Measurements from ENCODE around the gene PI4KA. TPM values are rescaled to one million over a fixed set of nuclear protein-coding genes. Genes with fewer than 3 reads are reported as not detected.
"Not testable (repeated sequence)": the region's sequence is repeated elsewhere in the genome, so short reads cannot be mapped to it uniquely, and the experiment has no call there.

Gene PI4KA
- total RNA-seq, 6 experiments from 2014 or later: 51.0 to 61.3 (median 57.2) TPM

GRCh38 chr22:20834206-20834605 lies 24.4 kb downstream of the PI4KA start:
- Mint-ChIP-seq H3K36me3 (ENCODE audit: low read depth) (peaks cover 27% of the 10 kb centered on the region), H3K27me3 (ENCODE audit: insufficient read depth) (no peaks in the 10 kb centered on the region), H3K4me1 (ENCODE audit: low read depth) (no peaks in the 10 kb centered on the region), H3K4me3 (no peak overlapping the region), H3K9me3 (no peaks in the 10 kb centered on the region), H3K27ac (no peak overlapping the region)
- TF ChIP-seq CTCF (IDR thresholded peaks at IDR 0.05): no peak
- DNase-seq: no peak

DNA sequence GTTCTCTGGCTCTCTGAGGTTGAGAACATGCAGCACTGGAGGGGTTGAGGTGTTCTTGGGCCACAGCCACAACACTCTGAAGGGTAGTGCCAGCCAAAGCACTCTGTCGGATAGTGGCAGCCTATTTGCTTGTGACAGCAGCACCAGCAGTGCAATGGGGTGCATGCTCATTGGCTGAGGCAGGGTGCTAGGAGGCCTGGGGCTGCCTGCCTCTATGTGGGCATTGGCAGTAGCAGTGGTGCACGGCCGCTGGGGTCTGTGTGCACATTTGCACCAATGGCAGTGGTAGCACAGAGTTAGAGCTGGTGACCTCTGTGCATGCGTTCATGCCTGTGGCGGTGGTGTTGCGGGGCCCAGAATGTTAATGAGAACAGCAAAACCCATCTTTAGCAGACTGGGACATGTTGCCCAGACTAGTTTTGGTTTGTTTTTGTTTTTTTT lies 25.4 kb downstream of the PI4KA start:
- Mint-ChIP-seq H3K36me3 (ENCODE audit: low read depth) (peaks cover 34% of the 10 kb centered on the region), H3K27ac (no peak overlapping the region), H3K4me1 (ENCODE audit: low read depth) (no peaks in the 10 kb centered on the region), H3K4me3 (no peak overlapping the region), H3K9me3 (no peaks in the 10 kb centered on the region), H3K27me3 (ENCODE audit: insufficient read depth) (no peaks in the 10 kb centered on the region)
- no peak for TF ChIP-seq CTCF (IDR thresholded peaks at IDR 0.05)
- DNase-seq: no peak

DNA sequence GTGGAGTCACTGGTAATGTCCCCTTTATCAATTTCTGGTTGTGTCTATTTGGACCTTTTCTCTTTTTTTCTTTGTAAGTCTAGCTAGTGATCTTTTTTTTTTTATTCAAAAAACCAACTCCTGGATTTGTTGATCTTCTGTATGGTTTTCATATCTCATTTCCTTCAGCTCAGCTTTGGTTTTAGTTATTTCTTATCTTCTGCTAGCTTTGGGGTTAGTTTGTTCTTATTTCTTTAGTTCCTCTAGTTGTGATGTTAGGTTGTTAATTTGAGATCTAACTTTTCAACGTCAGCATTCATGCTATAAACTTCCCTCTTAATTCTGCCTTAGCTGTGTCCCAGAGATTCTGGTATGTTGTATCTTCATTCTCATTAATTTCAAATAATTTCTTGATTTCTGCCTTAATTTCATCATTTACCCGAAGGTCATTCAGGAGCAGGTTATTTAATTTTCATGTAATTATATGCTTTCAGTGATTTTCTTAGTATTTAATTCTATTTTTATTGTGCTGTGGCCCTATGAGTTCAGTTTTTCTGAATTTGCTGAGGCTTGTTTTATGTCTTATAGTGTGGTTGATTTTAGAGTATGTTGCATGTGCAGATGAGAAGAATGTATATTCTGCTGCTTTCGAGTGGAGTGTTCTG lies 29.0 kb downstream of the PI4KA start:
- TF ChIP-seq CTCF (IDR thresholded peaks at IDR 0.05): no peak
- Mint-ChIP-seq H3K36me3 (ENCODE audit: low read depth) (peaks cover 39% of the 10 kb centered on the region), H3K4me1 (ENCODE audit: low read depth) (no peaks in the 10 kb centered on the region)

GRCh38 chr22:20826373-20827152 lies 32.0 kb downstream of the PI4KA start:
- not testable (repeated sequence) for H3K9me3 Mint-ChIP-seq; H3K4me3 Mint-ChIP-seq; H3K4me1 Mint-ChIP-seq (ENCODE audit: low read depth); H3K27ac Mint-ChIP-seq; DNase-seq; H3K27me3 Mint-ChIP-seq (ENCODE audit: insufficient read depth)
- peaks cover 26% of the 10 kb centered on the region for H3K36me3 Mint-ChIP-seq (ENCODE audit: low read depth)

More for the DNA sequence above, 29.0 kb downstream of the PI4KA start:
- no peaks in the 10 kb centered on the region for H3K27me3 Mint-ChIP-seq (ENCODE audit: insufficient read depth)
- no peaks in the 10 kb centered on the region for H3K9me3 Mint-ChIP-seq
- no peak for DNase-seq
- no peak overlapping the region for H3K27ac Mint-ChIP-seq
- H3K4me3 Mint-ChIP-seq: no peak overlapping the region

GRCh38 chr22:20825624-20826023 lies 33.0 kb downstream of the PI4KA start:
- H3K4me1 Mint-ChIP-seq (ENCODE audit: low read depth): no peaks in the 10 kb centered on the region
- no peak for TF ChIP-seq CTCF (IDR thresholded peaks at IDR 0.05)
- H3K9me3 Mint-ChIP-seq: no peaks in the 10 kb centered on the region

GRCh38 chr22:20825216-20825615 lies 33.4 kb downstream of the PI4KA start:
- not testable (repeated sequence) for H3K27me3 Mint-ChIP-seq (ENCODE audit: insufficient read depth); DNase-seq; H3K4me1 Mint-ChIP-seq (ENCODE audit: low read depth); H3K27ac Mint-ChIP-seq; H3K4me3 Mint-ChIP-seq; H3K9me3 Mint-ChIP-seq
- H3K36me3 Mint-ChIP-seq (ENCODE audit: low read depth): peaks cover 22% of the 10 kb centered on the region

More at GRCh38 chr22:20825624-20826023, 33.0 kb downstream of the PI4KA start:
- DNase-seq: no peak
- Mint-ChIP-seq H3K27ac (no peak overlapping the region), H3K4me3 (no peak overlapping the region), H3K36me3 (ENCODE audit: low read depth) (peaks cover 25% of the 10 kb centered on the region), H3K27me3 (ENCODE audit: insufficient read depth) (no peaks in the 10 kb centered on the region)

Measured in HFFc6 (cell line).